Astrocyte (in vitro differentiated cells and primary cell): ENCODE data around the gene MUC6.

ENCODE experiments used
- EZH2 ChIP-seq: IDR thresholded peaks from 2 replicates; pipeline ENCODE4 v1.6.1; 2012; ENCODE audit warnings: mild to moderate bottlenecking, low read length, inconsistent platforms; ENCODE audit not compliant: insufficient read depth
- TF ChIP-seq, protein P1 (sequence below): IDR thresholded peaks from 2 replicates; pipeline ENCODE4 v1.5.1; 2011; ENCODE audit warnings: low read depth, mild to moderate bottlenecking, inconsistent platforms, low read length, moderate library complexity; ENCODE audit not compliant: insufficient read depth

GRCh38 chr11:1077417-1078119 is 41.0 kb upstream of the MUC6 start:
- TF ChIP-seq, protein P1, sequence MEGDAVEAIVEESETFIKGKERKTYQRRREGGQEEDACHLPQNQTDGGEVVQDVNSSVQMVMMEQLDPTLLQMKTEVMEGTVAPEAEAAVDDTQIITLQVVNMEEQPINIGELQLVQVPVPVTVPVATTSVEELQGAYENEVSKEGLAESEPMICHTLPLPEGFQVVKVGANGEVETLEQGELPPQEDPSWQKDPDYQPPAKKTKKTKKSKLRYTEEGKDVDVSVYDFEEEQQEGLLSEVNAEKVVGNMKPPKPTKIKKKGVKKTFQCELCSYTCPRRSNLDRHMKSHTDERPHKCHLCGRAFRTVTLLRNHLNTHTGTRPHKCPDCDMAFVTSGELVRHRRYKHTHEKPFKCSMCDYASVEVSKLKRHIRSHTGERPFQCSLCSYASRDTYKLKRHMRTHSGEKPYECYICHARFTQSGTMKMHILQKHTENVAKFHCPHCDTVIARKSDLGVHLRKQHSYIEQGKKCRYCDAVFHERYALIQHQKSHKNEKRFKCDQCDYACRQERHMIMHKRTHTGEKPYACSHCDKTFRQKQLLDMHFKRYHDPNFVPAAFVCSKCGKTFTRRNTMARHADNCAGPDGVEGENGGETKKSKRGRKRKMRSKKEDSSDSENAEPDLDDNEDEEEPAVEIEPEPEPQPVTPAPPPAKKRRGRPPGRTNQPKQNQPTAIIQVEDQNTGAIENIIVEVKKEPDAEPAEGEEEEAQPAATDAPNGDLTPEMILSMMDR = no peak
- TF ChIP-seq EZH2 = no peak
